NCI-H82 treated with DMSO at 0.1 percent for 48 hours (cell line): ENCODE measurements around the gene UACA.
"Not testable (repeated sequence)": the region's sequence is repeated elsewhere in the genome, so short reads cannot be mapped to it uniquely, and the experiment has no call there.

Source experiments
- DNase-seq: peaks from one replicate; lab custom pipeline; 2025; ENCODE audit not compliant: unreplicated experiment; lab: John Stamatoyannopoulos, UW

UACA gene

DNA sequence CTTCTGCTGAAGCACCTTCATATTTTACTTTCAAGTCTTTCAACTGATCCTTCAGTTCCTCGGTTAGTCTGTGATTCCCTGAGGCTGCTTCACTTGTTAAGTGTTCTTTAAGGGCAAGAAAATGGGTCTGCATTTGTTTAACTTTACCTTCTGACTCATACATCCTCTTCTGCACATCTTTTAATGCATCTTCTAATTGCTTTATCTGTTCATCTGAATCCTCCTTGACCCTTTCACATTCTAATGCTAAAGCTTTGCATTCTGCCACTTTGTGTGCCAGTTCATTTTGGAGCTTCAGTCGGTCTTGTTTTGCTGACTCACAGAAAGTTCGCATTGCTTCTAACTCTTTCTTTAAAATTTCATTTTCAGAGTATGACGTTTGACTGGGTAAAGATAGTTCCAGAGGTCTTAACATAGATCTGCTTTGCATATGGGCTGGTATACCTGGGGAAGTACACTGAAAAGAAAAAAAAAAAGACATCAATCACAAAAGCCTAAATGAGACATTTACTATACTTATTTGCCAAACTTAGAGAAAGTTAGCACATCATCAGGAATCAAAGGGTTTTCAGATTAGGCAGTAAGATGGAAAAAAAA, 94.3 kb downstream of the UACA start:
- DNase-seq, result no peak

DNA sequence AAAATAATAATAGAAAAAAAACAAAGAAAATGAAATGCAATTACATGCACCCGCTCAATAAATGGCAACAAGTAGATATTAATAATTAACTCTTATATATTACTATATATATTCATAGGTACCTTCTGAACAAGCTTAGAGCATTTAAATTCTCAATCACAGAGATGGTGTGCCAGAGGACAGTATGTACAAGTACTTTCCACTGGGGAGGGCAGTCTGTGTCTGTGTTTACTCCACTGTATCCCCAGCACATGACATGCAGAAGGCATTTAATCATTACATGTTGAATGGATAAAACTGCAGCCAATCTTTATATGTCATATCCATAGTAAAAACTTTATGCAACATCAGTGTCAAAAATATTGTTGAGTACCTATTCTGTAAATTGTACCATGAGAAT, 97.8 kb downstream of the UACA start:
- no peak for DNase-seq

DNA sequence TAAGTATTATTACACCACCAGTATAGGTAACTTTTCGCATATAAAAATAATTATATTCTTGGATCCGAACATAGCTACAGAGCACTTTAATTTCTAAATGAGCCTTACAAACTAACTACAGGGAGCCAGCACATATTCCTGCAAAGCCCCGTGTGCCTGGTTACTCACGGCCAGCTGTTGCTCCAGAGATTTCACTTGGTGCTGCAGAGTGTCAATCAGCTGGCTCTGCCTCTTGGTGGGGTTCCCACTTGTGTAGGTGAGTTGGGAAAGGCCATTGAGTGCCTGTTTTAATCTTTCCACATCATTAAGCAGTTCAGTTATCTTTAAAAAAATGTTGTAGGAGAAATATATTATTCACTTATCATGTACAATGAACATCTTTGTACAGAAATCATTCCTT, 98.9 kb downstream of the UACA start:
- DNase-seq, result no peak

DNA sequence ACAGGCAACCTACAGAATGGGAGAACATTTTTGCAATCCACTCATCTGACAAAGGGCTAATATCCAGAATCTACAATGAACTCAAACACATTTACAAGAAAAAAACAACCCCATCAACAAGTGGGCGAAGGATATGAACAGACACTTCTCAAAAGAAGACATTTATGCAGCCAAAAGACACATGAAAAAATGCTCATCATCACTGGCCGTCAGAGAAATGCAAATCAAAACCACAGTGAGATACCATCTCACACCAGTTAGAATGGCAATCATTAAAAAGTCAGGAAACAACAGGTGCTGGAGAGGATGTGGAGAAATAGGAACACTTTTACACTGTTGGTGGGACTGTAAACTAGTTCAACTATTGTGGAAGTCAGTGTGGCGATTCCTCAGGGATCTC, 100.3 kb downstream of the UACA start:
- DNase-seq, result not testable (repeated sequence)

DNA sequence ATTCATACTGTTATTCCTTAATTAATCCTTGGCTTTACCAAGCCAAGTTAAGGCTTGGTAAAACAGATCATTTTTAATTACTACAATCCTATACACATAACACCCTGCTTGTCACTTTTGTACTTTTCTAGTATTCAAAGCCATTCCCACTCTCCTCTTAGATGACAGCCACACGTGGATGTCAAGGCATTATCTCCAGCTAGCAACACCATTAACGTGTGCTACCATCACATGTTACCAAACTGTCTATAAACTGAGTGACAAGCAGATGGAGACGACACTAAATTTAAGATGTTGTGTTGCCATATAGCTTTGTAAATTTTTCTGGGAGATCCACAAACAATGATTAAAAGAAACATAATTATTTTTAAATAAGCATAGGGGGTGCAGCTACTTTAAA, 103.7 kb downstream of the UACA start:
- no peak for DNase-seq

DNA sequence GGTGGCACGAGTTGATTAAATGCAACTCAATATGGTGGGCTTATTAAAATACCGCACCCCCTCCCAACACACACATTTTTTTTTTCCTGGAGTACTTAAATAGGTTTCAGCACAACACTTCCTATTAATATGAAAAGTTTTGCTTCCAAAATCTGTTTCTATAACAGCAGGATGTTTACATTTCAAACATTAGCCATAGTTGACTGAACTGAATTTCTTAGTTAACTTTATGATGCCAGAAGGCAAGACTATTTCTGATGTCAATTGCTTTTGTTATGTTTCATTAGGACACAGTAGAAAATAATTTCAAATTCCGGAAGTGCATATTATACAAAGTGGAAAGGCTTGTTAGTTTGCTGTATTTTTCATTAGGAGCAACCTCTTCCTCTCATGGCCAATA, 104.7 kb downstream of the UACA start:
- DNase-seq, result no peak

DNA sequence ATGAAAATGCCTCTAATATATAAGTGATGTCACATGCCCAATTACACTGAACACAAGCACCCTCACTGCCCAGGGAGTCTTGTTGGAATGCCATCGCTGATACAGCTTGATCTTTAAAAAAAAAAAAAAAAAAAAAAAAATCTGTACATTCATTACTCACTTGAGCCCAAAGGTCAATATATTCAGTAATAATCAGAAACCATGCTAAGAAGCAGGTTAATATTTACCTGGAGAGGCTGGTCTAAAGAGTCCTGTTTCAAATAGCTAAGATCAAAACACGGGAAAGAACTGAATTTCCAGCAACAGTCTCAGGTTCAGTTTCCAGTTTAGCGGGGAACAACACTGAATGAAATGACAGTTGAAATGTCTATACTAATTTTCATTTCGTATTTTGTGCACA, 109.9 kb downstream of the UACA start:
- no peak for DNase-seq

DNA sequence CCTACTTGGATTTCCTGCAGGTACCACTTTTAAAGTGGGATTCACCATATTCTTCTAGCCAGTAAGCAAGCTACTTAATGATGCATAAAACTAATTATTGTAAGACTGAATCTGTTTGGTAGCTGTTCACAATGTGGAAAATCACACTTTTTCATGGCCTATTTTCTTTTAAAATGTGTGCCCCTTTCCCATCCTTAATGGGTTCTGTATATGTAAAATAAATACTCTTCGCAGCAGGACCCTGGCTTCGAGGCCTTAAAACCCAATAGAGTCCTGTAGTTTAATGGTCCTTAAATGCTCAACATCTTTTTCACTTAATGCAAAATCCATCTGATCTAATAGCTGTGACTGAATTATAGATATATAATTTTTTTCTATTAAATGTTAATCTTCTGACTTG, 111.0 kb downstream of the UACA start:
- DNase-seq, result no peak

DNA sequence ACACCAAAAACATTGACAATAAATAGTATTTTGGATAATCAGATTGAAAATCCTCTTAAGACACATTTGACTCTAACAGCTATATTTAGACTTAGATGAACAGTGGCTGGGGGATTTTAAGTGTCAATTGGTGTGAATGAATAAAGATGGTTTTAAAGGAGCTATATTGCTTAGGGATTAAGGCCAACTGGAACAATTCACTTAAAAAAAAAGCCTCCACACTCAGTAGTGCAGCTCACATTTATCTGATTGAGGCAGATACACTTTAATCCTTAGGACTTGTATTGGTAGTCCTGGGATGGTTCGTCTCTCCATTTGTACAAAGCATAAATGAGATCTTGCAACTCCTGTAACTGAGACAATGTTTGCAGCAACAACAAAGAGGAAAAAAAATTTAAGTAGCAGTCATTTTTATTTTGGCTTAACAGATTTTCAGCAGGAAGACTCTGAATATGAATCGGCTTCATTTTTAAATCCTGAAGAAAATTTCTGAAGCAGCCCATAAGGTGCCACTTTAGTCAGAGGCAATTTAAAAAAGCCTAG, 112.0 kb downstream of the UACA start:
- DNase-seq, result peak; percentile 37

DNA sequence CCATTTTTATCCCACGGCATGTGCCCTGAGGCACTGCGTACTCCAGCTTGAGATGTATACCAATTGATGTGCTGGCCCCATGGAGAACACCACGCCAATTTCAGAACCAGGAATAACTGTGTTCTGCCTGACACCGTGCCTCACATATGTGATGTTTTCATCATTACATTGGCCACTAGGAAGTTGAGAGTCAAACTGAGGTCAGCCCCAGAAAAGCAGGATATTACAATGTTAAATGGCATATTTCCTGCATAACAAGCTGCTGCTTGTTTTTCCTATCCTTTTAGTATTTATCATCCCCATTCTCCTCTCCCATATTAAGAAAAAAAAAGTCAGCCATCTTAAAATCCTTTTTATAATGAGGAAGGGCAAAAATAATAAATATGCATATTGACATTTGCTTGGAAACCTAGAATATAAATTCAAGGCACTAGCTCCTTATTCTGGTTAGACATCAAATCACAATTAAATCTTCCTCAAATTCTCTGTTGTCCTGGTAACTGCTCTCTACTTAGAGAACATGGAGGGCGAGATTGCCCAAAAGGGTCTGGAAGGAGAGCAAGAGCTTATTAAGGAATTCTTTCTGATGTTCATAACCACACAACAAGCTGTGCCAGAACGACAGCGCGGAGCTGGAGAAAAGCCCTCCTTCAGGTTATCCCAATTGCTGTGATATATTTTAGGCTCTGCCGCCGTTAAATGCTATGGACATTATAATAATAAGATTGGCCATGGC, 112.6 kb downstream of the UACA start:
- no peak for DNase-seq

DNA sequence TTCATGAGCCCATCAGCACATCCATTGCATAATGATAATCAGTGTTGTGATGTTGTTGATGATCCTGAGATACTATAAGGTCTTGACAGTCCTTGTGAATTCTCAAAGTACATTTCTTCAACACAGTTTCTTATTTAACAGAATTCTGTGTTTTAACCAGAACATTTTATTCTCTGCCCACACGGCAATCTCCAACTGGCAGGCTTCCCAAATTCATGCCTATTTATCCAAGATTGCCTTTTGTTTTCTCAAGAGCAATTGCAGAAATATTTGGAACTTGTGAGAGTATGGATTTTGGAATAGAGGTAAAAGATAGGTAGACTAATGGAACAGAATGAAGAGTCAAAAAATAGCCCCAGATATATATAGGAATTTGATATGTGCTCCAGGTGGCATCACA, 116.0 kb downstream of the UACA start:
- DNase-seq, result no peak

DNA sequence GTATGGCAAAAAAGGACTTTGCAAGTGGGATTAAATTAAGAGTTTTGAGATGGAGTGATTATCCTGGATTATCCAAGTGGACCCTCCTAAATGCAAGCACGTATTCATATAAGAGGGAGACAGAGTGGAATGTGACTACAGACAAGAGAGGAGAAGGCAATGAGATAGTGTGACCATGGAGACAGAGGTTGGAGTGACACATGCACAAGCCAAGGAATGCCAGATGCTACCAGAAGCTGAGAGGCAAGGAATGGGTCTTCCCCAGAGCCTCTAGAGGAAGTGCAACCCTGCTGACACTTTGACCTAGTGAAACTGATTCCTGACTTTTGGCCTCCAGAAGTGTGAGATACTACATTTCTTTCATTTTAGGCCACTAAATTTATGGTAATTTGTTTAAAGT, 117.2 kb downstream of the UACA start:
- no peak for DNase-seq

DNA sequence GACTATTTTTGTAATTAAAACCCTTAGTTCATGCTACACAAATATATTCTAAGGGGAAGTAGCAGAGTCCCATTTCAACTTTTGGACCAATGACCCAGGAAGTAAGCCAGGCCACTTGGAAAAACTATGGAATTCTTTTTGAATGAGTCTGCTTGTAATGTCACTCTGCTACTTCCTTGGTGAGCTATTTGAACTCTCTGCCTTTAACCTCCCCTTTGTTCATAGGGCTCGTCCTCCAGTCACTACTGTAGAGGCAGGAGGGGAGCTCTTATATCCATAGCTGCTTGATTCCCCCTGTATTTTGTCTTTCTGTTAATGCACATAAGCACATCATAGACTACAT, 119.6 kb downstream of the UACA start:
- DNase-seq, result no peak

DNA sequence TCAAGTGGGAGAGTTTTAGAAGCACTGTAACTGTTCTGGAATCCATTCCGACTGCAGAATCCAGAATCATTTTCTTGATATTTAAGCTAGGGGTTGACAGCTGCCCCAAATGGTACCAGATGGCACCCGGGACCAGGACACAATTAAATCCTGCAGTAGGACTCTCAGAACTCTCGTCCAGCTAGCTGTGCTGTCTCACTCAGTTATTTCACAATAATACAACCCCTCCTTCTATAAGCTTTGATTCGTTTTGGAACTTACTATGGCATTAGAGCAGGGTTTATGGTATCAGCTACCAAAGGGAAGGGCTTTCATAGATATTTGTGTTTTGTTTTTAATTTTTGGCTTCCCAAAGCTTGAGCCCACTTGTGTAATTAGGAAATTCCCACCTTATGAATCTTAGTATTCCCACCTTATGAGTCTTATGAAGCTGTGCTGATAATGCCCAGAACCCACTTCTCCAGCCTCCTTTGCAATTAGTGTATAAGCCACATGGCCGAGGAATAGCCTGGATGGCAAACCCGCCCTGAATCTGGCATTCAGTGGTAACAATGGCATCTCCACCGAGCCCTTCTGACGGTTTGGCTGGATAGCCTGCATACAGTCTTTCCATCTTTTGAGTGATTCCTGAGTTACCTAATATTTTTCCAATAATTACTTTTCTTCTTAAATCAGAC, 120.1 kb downstream of the UACA start:
- no peak for DNase-seq

DNA sequence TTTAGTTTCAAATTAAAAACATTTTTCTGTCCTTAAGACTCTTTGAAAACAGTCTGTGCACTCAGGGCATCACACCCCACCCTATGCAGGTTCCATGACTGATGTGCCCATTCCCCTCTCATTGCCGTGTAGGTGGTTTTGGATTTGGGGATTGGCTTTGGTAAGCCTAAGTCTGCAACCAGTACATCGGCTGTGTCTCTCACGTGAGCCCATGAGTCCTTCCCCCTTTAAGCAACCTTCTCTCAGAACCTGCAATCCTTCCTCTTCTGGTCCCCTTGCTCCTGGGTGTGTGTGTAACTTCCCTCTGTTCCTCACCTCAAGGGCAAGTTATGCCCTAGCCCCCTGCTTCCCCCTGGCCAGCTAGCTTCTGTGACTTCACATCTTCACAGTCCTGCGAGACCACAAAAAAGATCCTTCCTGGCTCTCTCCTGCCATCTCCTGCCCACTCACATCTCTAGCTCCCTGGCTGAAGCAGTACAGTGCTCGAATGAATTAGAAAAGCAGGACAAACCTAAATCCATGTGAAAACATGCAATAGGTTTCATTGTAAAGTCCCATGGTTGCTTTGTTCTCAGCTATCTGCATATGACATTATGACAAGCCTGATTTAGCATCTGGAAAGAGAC, 126.7 kb downstream of the UACA start:
- DNase-seq, result no peak

DNA sequence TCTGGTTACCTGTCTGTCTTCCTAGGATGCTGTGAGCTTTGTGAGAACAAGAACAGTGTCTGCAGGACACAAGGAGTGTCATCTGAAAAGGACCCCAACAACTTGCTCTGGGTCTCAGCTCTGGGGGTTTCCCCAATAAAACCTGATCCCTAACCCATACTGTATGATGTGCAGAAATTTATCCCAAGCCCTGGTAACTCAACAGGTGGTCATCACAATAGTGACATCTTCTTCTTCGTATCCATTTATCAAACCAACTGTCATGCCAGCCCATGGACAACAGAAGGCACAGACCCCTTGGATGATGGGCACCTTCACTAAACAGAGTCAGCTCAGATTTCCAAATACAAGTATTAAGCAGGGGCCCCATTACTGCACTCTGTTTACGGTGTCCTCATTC, 127.5 kb downstream of the UACA start:
- no peak for DNase-seq

DNA sequence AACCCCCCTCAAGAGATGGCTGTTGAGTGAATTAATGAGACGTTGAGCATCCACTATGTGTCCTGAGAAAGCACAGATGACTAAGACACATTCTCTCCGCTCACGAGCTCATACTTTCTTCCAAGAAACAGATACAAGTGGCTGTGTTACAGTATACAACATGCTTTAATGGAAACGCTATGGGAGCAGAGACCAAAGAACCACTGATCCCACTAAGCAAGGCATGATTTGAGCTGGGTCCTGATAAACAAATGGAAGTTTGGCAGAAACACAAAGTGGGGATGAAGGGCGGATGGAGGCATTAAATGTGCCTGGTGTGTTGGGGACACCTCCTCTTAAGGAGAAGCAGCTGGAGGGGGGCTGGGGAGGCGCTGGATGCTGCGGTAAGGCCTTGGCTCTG, 129.4 kb downstream of the UACA start:
- no peak for DNase-seq

DNA sequence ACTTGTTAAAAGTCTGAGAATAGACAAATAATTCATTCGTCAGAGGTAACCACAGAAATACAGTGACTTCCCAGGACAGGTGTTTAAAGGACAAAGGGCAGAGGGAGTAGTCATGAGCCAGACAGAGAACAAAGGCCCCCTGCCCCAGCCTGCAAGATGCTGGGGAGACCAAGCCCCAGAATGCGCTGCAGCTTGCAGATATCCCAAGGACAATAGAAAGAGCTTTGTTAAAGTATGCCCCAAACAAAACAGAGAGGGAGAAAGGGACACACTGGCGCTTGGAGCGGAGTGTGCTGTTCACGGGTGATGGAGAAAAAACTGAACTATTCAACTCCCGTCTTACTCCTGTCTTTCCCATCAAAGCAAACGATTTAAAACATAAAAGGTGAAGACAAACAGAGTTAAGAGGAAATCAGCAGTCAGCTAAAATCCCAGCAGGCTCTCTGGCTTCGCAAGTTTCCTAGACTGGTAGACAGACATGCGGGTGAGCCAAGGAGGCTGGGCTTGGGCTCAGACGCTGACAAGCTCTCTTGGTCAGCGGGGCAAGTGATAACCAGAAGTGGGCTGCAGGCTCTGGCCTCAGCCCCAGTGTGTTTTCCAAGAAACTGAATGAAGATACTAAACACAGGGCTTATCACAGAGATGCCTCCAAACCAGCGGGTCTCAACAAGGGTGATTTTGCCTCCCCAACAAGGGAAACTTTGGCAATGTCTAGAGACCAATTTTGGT, 130.1 kb downstream of the UACA start:
- no peak for DNase-seq

DNA sequence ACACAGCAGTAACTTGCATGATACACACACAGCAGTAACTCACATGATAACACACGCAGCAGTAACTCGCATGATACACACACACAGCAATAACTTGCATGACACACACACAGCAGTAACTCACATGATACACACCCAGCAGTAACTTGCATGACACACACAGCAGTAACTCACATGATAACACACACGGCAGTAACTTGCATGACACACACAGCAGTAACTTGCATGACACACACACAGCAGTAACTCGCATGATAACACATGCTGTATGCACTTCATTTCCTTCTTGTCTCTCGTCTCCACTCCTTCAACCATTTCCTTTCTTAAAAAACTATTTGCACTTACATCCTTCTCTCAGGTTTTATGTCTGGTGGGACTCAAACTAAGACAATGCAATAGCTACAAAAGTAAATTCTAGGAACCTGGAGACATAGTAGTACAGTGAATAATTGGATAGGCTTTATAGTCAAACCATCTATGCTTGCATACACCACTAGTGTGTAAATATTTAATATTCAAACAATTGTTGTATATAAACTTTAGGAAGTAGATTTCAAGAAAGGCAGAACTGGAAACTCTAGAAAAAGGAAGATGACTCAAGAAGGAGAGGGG, 130.8 kb downstream of the UACA start:
- DNase-seq, result no peak

DNA sequence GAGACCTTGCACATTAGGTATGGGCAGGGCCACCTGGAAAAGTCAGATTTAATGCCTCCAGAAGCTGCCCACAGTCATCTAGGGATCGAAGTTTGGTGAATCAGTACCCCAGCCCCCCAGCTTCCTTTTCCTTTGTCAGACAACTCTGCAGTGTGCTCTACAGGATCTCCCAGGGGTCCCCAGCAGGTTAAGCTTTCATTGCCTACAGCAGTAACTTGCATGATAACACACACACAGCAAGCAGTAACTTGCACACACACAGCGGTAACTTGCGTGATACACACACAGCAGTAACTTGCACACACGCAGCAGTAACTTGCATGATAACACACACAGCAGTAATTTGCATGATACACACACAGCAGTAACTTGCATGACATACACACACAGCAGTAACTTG, 131.3 kb downstream of the UACA start:
- DNase-seq, result no peak

DNA sequence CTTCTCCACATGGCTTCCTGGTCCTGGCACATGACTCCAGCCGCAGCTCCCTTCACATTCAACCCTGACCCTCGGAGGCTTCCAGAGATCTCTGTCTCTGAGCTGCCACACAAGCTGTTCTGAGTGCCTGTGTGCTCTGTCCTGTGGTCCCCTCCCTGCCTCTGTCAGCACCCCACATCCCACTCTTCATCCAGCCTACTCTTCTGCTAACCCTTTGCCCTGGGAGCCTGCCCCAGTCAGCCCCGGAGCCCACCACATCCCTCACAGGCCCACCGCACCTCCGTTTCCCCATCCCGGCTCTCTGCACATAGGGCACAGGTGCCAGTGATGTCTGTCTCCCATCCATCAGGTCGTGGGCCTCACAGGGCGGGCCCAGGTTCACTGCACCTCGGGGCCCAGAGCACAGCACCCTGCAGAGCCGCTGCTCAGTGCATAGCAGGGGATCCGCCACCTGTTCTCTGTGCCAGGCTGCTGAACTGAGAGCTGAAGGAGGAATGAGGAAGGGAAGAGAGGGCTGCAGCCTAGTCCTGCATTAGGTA, 133.6 kb downstream of the UACA start:
- no peak for DNase-seq
